Measurements from ENCODE around the gene C6orf89.

Gene C6orf89

DNA sequence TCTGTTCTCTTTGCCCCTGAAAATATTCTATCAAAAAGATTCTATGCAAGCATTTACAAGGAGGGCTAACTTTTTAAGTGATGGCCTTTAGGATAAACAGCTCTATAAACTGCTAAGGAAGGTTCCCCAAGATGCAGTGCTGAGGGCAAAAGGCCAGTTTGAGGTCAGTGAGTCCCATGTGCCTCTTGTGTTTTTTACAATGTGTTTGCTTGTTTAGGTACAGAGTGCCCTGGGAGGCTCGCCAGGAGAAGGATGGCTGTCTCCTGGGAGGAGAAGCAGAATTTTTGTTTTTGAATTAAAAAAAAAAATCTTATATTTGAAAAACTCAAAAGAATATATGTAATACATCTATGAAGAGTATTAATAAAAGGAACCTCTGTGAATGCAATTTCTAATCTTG is 87.4 kb downstream of the C6orf89 start:
- TF ChIP-seq EZH2phosphoT487 (IDR thresholded peaks at IDR 0.05; ENCODE audit: low read length): no peak
- no peak for TF ChIP-seq EZH2 (optimal IDR thresholded peaks at IDR 0.05; ENCODE audit: low read depth, low read length)
- no peak for TF ChIP-seq CTCF (IDR thresholded peaks at IDR 0.05; ENCODE audit: low read length)
- Histone ChIP-seq H3K27me3 (replicated peaks; ENCODE audit: insufficient read depth, low read length) (no peaks in the 10 kb centered on the region), H2AFZ (ENCODE audit: low read length) (no peak overlapping the region), H3K9ac (ENCODE audit: low read length) (no peak overlapping the region), H3K9me2 (replicated peaks; ENCODE audit: insufficient read depth, low read length) (no peaks in the 10 kb centered on the region), H3K4me3 (ENCODE audit: low read length) (no peak overlapping the region), H3K27ac (ENCODE audit: low read length) (no peak overlapping the region), H3F3A (ENCODE audit: insufficient read depth, low read length) (no peaks in the 10 kb centered on the region), H3K4me1 (ENCODE audit: low read length) (no peaks in the 10 kb centered on the region), H3K9me3 (replicated peaks; ENCODE audit: insufficient read depth, low read length) (no peaks in the 10 kb centered on the region), H3K79me2 (ENCODE audit: low read length) (no peaks in the 10 kb centered on the region), H3K36me3 (replicated peaks; ENCODE audit: insufficient read depth, low read length) (no peaks in the 10 kb centered on the region), H3K4me2 (ENCODE audit: low read depth, low read length) (no peak overlapping the region), H4K20me1 (ENCODE audit: insufficient read depth, low read length) (no peaks in the 10 kb centered on the region)
- no peak for DNase-seq

DNA sequence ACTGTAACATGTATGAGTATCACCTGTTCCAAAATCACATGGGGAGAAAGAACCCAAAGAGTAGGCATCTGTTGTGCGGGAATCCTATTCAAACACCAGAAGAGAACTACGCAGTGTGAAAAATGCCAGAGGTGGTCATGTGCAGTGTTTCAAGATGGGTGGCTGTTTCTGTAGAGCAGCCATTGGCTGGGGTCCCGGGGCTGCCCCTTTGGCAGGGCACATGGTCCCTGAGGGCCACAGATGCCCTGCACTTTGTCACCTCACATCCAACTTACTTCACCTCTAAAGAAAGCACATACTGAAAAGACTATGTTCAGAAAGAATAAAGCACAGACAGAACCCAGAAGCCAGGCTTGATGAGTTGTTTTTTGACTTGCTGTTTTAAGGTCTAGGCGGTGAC is 87.9 kb downstream of the C6orf89 start:
- no peak overlapping the region for H3K27ac ChIP-seq (ENCODE audit: low read length)
- H3K27me3 ChIP-seq (replicated peaks; ENCODE audit: insufficient read depth, low read length): no peaks in the 10 kb centered on the region
- H3K9me2 ChIP-seq (replicated peaks; ENCODE audit: insufficient read depth, low read length): no peaks in the 10 kb centered on the region
- no peak overlapping the region for H3K4me2 ChIP-seq (ENCODE audit: low read depth, low read length)
- TF ChIP-seq CTCF (IDR thresholded peaks at IDR 0.05; ENCODE audit: low read length) (no peak), EZH2 (optimal IDR thresholded peaks at IDR 0.05; ENCODE audit: low read depth, low read length) (no peak), EZH2phosphoT487 (IDR thresholded peaks at IDR 0.05; ENCODE audit: low read length) (no peak)
- H2AFZ ChIP-seq (ENCODE audit: low read length): no peak overlapping the region
- H3K9me3 ChIP-seq (replicated peaks; ENCODE audit: insufficient read depth, low read length): no peaks in the 10 kb centered on the region
- no peaks in the 10 kb centered on the region for H3K36me3 ChIP-seq (replicated peaks; ENCODE audit: insufficient read depth, low read length)
- no peaks in the 10 kb centered on the region for H3F3A ChIP-seq (ENCODE audit: insufficient read depth, low read length)
- DNase-seq: no peak
- no peak overlapping the region for H3K4me3 ChIP-seq (ENCODE audit: low read length)
- no peak overlapping the region for H3K9ac ChIP-seq (ENCODE audit: low read length)
- H4K20me1 ChIP-seq (ENCODE audit: insufficient read depth, low read length): no peaks in the 10 kb centered on the region
- H3K4me1 ChIP-seq (ENCODE audit: low read length): no peaks in the 10 kb centered on the region
- H3K79me2 ChIP-seq (ENCODE audit: low read length): no peaks in the 10 kb centered on the region

DNA sequence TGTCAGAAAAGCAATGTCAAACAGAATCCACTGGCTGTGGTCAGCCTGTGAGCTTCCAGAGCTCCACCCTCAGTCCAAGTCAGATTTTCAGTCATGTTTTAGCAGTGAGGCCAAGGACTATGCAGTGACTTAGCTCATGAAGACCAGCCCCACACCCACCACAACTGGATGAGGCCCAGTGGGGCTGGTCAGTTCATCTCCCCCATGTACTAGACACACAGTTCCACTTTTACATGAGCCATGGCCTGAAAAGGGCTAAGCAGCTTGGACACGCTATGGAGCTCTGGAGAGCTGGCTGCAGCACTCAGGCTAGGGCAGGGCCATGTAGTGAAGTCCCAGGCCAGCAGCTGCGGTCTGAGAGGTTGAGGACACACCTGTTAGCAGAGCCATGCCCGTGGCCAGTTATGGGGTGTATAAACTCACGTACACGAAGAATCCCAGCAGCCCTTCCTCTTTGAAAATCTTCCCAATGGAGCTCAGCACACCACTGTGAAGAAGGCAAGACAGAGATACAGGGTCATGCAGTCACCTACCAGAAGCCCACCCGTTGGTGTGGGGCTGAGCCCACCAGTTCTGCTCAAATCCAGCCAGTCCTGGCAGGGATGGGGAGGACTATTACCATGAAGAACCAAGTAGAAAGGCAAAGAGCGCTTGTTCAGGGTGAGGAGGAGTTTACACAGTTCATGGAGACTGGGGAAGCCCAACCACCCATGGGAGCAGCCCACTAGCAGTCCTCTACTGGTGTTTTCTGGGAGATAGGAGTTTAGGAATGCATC is 89.7 kb downstream of the C6orf89 start:
- Histone ChIP-seq H3K9me2 (replicated peaks; ENCODE audit: insufficient read depth, low read length) (no peaks in the 10 kb centered on the region), H3K9me3 (replicated peaks; ENCODE audit: insufficient read depth, low read length) (no peaks in the 10 kb centered on the region), H4K20me1 (ENCODE audit: insufficient read depth, low read length) (no peaks in the 10 kb centered on the region), H3K4me1 (ENCODE audit: low read length) (no peaks in the 10 kb centered on the region), H3K36me3 (replicated peaks; ENCODE audit: insufficient read depth, low read length) (no peaks in the 10 kb centered on the region), H3K27ac (ENCODE audit: low read length) (no peak overlapping the region), H2AFZ (ENCODE audit: low read length) (no peak overlapping the region), H3F3A (ENCODE audit: insufficient read depth, low read length) (no peaks in the 10 kb centered on the region), H3K4me3 (ENCODE audit: low read length) (no peak overlapping the region), H3K9ac (ENCODE audit: low read length) (no peak overlapping the region), H3K27me3 (replicated peaks; ENCODE audit: insufficient read depth, low read length) (no peaks in the 10 kb centered on the region), H3K79me2 (ENCODE audit: low read length) (peaks cover 16% of the 10 kb centered on the region), H3K4me2 (ENCODE audit: low read depth, low read length) (no peak overlapping the region)
- no peak for TF ChIP-seq CTCF (IDR thresholded peaks at IDR 0.05; ENCODE audit: low read length)
- no peak for TF ChIP-seq EZH2 (optimal IDR thresholded peaks at IDR 0.05; ENCODE audit: low read depth, low read length)
- TF ChIP-seq EZH2phosphoT487 (IDR thresholded peaks at IDR 0.05; ENCODE audit: low read length): no peak
- no peak for DNase-seq
